HL-60/S4 treated with phorbol 12-myristate 13-acetate at 8.2 ng/mL for 4 days and 3 days (cell line): ENCODE measurements around the gene EPN1.

Source experiments
- in situ Hi-C: fragments of 300-500 bp; cut with MboI; formaldehyde crosslinking; loops from 2 replicates; pipeline ENCODE4 v1.15.0; 2022; ENCODE audit warnings: low sequenced_read_pairs

Gene EPN1

GRCh38 chr19:55678121-55678671 lies 3.2 kb downstream of the EPN1 start:
- in situ Hi-C loops, result no loop called here

GRCh38 chr19:55679343-55680257 lies 4.6 kb downstream of the EPN1 start:
- in situ Hi-C loops, result no loop called here

GRCh38 chr19:55680339-55681130 lies 5.5 kb downstream of the EPN1 start:
- in situ Hi-C loops, result no loop called here

GRCh38 chr19:55681131-55682092 lies 6.4 kb downstream of the EPN1 start:
- in situ Hi-C loops, result no loop called here

GRCh38 chr19:55683449-55684261 lies 8.6 kb downstream of the EPN1 start:
- in situ Hi-C loops, result no loop called here

- in situ Hi-C loops, result no loop called here
These were observed 10.1 kb downstream of the EPN1 start for GRCh38 chr19:55684946-55685681.

GRCh38 chr19:55685776-55686175 lies 10.8 kb downstream of the EPN1 start:
- in situ Hi-C loops, result no loop called here

- in situ Hi-C loops, result no loop called here
These were observed 11.5 kb downstream of the EPN1 start for GRCh38 chr19:55686311-55687050.

- in situ Hi-C loops, result no loop called here
These were observed 12.5 kb downstream of the EPN1 start for GRCh38 chr19:55687281-55688201.

- in situ Hi-C loops, result no loop called here
These were observed 13.6 kb downstream of the EPN1 start for GRCh38 chr19:55688422-55689218.

- in situ Hi-C loops, result no loop called here
These were observed 14.5 kb downstream of the EPN1 start for GRCh38 chr19:55689411-55690108.

GRCh38 chr19:55690109-55690768 lies 15.2 kb downstream of the EPN1 start:
- in situ Hi-C loops, result no loop called here

GRCh38 chr19:55690769-55691545 lies 15.9 kb downstream of the EPN1 start:
- in situ Hi-C loops, result no loop called here
